Activated CD4-positive, alpha-beta memory T cell treated with anti-CD3 and anti-CD28 coated beads, Interleukin-2, amount 10 ng/mL, durations not matched to agents 7 days and 5 days (primary cell): ENCODE measurements around the gene ADAMTS14. TPM values are rescaled to one million over a fixed set of nuclear protein-coding genes. Genes with fewer than 3 reads are reported as not detected.

Source experiments
- CTCF ChIA-PET: fragments of 350-600 bp; sonication (Branson Sonifier 250); formaldehyde crosslinking; loops from one replicate; lab custom pipeline; 2021; ENCODE audit warnings: antibody characterized with exemption, inconsistent platforms; lab: Charles Lee
- POLR2A ChIA-PET: fragments of 350-600 bp; sonication (Branson Sonifier 250); formaldehyde crosslinking; loops from one replicate; lab custom pipeline; 2021; ENCODE audit warnings: antibody characterized with exemption; lab: Charles Lee
- DNase-seq: peaks from one replicate; pipeline ENCODE4 v3.0.0-alpha.2; 2020
- H3K27ac Mint-ChIP-seq: one replicate; pipeline ENCODE4 v1.8.0; 2021; ENCODE audit warnings: mild to moderate bottlenecking, mixed read lengths
- H3K27me3 Mint-ChIP-seq: one replicate; pipeline ENCODE4 v1.8.0; 2021; ENCODE audit warnings: mixed read lengths
- H3K36me3 Mint-ChIP-seq: one replicate; pipeline ENCODE4 v1.8.0; 2021; ENCODE audit warnings: low read depth, mixed read lengths
- H3K4me1 Mint-ChIP-seq: one replicate; pipeline ENCODE4 v1.8.0; 2021; ENCODE audit warnings: mixed read lengths
- H3K4me3 Mint-ChIP-seq: one replicate; pipeline ENCODE4 v1.8.0; 2021; ENCODE audit warnings: mild to moderate bottlenecking, mixed read lengths
- H3K9me3 Mint-ChIP-seq: one replicate; pipeline ENCODE4 v1.8.0; 2021; ENCODE audit warnings: mixed read lengths
- total RNA-seq, 2 experiments: library from RNA; stranded (reverse); gene quantifications; one replicate each; pipeline ENCODE4 v1.2.3, GENCODE V29; 2021

Gene ADAMTS14
- total RNA-seq, 2 experiments from 2014 or later: not detected

- peaks cover 12% of the 10 kb centered on the region for H3K27me3 Mint-ChIP-seq
- no peak overlapping the region for H3K27ac Mint-ChIP-seq
- H3K36me3 Mint-ChIP-seq: no peaks in the 10 kb centered on the region
- CTCF ChIA-PET: no interaction called here
- DNase-seq: no peak
- peaks cover 15% of the 10 kb centered on the region for H3K4me1 Mint-ChIP-seq
- H3K4me3 Mint-ChIP-seq: no peak overlapping the region
- POLR2A ChIA-PET: no interaction called here
- no peaks in the 10 kb centered on the region for H3K9me3 Mint-ChIP-seq
These were observed 111.7 kb downstream of the ADAMTS14 start for GRCh38 chr10:70784016-70784415.

DNA sequence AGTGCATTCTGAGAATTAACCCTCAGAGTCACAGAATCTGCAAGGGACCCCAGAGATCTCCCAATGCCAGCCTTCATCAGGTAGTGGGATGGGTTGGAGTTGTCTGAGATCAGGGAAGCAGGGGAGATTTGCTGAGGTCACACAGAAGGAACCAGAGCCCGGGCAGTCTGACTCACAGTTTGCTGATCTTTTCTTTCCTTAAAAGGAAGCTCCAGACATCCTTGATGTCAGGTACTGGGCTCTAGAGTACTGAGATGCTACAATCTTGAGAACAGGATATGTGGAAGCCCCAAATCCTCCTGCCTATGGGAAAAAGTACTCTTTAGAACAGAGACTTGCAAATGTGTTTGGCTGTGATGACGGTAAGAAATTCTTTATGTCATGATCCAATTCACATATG is 112.2 kb downstream of the ADAMTS14 start:
- Mint-ChIP-seq H3K27ac (no peak overlapping the region), H3K36me3 (no peaks in the 10 kb centered on the region), H3K4me3 (no peak overlapping the region), H3K9me3 (no peaks in the 10 kb centered on the region), H3K27me3 (peaks cover 15% of the 10 kb centered on the region), H3K4me1 (peaks cover 15% of the 10 kb centered on the region)
- CTCF ChIA-PET: no interaction called here
- no peak for DNase-seq
- POLR2A ChIA-PET: no interaction called here

DNA sequence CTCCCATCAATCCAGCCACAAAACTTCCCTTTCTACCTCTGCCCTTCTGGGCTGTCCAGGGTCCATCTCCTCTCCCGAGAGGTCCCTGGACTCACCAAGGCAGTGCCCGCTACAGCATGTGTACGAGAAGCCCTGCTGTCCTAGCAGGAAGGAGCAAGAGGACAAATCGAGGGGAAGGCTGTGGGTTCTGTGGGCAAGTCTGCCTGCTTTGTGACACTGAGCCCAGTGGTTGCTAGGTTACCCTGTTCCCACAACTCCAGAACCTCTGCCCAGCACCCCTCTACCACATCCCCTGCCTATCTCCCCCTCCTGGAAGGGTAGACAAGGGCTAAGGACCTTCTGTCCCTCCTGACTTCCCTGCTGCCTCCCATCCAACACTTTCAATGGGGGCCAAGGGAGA is 112.9 kb downstream of the ADAMTS14 start, which contains the start of gene TBATA:
TBATA (minus strand) TSS at position 188 of the 400 bp plus-strand sequence. CDS start 1,998 bp downstream, outside the sequence.
- H3K27me3 Mint-ChIP-seq: peaks cover 15% of the 10 kb centered on the region
- POLR2A ChIA-PET: no interaction called here
- peaks cover 15% of the 10 kb centered on the region for H3K4me1 Mint-ChIP-seq
- no peak within 1 kb of the TSS for H3K27ac Mint-ChIP-seq
- no peak within 1 kb of the TSS for H3K4me3 Mint-ChIP-seq
- DNase-seq: no peak
- no peaks in the 10 kb centered on the region for H3K9me3 Mint-ChIP-seq
- CTCF ChIA-PET: no interaction called here
- H3K36me3 Mint-ChIP-seq: no peaks in the 10 kb centered on the region

DNA sequence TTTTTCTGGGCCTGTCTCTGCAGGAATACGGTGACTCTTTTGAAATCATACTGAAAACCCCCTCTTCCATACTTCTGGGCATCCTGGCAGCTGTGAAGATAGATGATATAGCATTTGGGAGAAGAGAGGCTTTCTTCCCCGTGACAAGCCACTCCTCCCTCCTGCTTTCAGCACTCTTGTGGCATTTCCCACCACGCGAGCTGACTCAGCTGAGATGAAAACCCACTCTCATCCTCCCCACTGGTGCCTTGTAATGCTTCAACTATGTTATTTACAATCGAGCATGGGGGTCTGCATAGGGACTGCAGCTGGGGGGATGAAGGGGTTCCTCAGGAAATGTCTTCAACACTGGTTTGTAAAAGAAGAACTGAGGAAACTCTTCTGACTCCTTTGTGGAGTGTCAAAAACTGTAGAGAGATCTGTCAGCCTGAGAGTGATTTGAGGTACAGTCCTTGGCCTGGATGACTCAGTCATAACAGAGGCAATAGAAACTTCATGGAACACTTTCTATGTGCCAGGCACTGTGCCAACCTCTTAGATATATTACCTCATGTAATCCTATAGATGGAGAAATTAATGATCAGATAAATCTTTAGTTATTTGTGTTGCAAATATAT is 114.6 kb downstream of the ADAMTS14 start:
- POLR2A ChIA-PET: no interaction called here
- H3K9me3 Mint-ChIP-seq: no peaks in the 10 kb centered on the region
- CTCF ChIA-PET: no interaction called here
- H3K4me1 Mint-ChIP-seq: peaks cover 21% of the 10 kb centered on the region
- H3K27ac Mint-ChIP-seq: no peak overlapping the region
- peaks cover 28% of the 10 kb centered on the region for H3K27me3 Mint-ChIP-seq
- H3K4me3 Mint-ChIP-seq: no peak overlapping the region
- H3K36me3 Mint-ChIP-seq: no peaks in the 10 kb centered on the region
- DNase-seq: no peak

DNA sequence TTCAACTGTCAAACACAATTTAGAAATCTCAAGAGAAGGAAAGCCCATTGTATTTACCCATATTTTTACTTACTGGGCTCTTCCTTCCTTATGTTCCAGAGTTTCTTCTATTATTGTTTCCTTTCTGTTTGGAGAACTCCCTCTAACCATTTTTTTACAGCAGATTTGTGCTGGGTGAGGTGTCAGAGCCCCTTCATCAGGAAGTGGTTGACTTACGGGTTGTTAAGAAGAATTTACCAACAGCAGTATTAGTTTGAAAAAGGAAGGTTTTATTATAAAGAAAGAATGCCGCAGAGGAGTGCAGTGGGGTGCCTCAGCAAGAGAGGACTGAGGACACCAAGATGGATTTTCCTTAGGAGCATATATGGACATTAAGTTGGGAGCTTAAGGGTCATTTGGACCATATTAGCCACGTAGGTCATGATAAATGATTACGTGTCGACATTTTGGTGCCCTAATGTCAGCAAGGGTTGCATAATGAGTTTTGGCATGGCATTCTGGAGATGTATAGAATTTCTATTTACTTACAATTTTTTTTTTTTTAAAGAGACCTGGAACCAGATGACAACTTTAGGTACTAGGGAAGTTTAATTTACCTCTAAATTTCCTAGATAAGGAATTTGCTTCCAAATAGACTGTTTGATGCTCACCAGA is 119.2 kb downstream of the ADAMTS14 start:
- Mint-ChIP-seq H3K27ac (no peak overlapping the region), H3K4me1 (peaks cover 13% of the 10 kb centered on the region), H3K9me3 (no peaks in the 10 kb centered on the region), H3K4me3 (no peak overlapping the region), H3K36me3 (no peaks in the 10 kb centered on the region), H3K27me3 (peaks cover 41% of the 10 kb centered on the region)
- ChIA-PET POLR2A (no interaction called here), CTCF (no interaction called here)
- no peak for DNase-seq

GRCh38 chr10:70795613-70796012 is 123.3 kb downstream of the ADAMTS14 start:
- Mint-ChIP-seq H3K4me1 (peaks cover 3% of the 10 kb centered on the region), H3K9me3 (no peaks in the 10 kb centered on the region), H3K36me3 (no peaks in the 10 kb centered on the region), H3K27me3 (peaks cover 48% of the 10 kb centered on the region), H3K27ac (no peak overlapping the region), H3K4me3 (no peak overlapping the region)
- DNase-seq: no peak
- CTCF ChIA-PET: no interaction called here
- POLR2A ChIA-PET: interaction anchor here (0.7 kb wide), 1 partner anchor 702 kb away, joined by 3 read pairs; no protein-coding TSS in a partner anchor

- Mint-ChIP-seq H3K4me3 (no peak overlapping the region), H3K9me3 (no peaks in the 10 kb centered on the region), H3K27me3 (peaks cover 36% of the 10 kb centered on the region), H3K4me1 (no peaks in the 10 kb centered on the region), H3K36me3 (no peaks in the 10 kb centered on the region), H3K27ac (no peak overlapping the region)
- DNase-seq: no peak
- ChIA-PET POLR2A (no interaction called here), CTCF (no interaction called here)
These were observed 125.5 kb downstream of the ADAMTS14 start for GRCh38 chr10:70797840-70798239.

- Mint-ChIP-seq H3K36me3 (no peaks in the 10 kb centered on the region), H3K9me3 (no peaks in the 10 kb centered on the region), H3K27me3 (peaks cover 35% of the 10 kb centered on the region), H3K4me3 (no peak overlapping the region), H3K4me1 (no peaks in the 10 kb centered on the region), H3K27ac (no peak overlapping the region)
- DNase-seq: no peak
- ChIA-PET CTCF (no interaction called here), POLR2A (no interaction called here)
These were observed 126.8 kb downstream of the ADAMTS14 start for GRCh38 chr10:70799124-70799523.

GRCh38 chr10:70801854-70802253 is 129.5 kb downstream of the ADAMTS14 start:
- Mint-ChIP-seq H3K4me3 (no peak overlapping the region), H3K9me3 (no peaks in the 10 kb centered on the region), H3K36me3 (no peaks in the 10 kb centered on the region), H3K4me1 (no peaks in the 10 kb centered on the region), H3K27me3 (peaks cover 27% of the 10 kb centered on the region), H3K27ac (no peak overlapping the region)
- DNase-seq: no peak
- ChIA-PET CTCF (no interaction called here), POLR2A (no interaction called here)

DNA sequence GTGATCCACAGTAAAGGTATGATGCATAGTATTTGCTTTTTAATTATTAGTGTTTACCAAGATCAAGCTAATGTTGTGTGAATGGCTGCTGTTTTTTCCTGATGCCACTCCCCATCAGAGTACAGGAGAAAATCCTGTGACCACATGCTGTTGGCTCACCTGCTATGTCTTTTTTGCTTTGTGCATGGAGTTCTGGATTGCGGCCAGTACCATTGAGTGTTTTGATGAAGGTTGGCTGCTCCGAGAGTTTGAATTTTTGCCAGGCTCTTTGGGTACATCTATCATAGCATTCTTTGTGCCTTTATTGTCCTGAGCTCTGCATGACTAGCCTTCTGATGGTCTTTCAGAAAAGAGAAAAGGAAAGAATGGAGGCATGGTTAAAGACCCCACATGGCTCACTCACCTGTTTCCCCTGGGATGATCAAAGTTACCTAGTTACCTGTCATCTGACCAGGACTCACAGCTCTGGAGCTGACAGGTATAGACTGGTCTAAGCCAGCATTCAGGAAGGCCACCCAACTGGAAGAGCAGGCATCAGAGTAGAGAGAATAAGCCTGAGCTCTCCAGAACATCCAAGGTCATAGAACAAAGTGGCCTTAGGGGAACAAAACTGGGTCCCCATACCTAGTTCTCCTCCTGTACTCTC is 131.6 kb downstream of the ADAMTS14 start:
- H3K27ac Mint-ChIP-seq: no peak overlapping the region
- H3K9me3 Mint-ChIP-seq: no peaks in the 10 kb centered on the region
- H3K4me1 Mint-ChIP-seq: no peaks in the 10 kb centered on the region
- H3K36me3 Mint-ChIP-seq: no peaks in the 10 kb centered on the region
- ChIA-PET POLR2A (no interaction called here), CTCF (interaction anchor here (1.1 kb wide), 1 partner anchor 10 kb away, joined by 3 read pairs; no protein-coding TSS in a partner anchor)
- peaks cover 14% of the 10 kb centered on the region for H3K27me3 Mint-ChIP-seq
- DNase-seq: no peak
- no peak overlapping the region for H3K4me3 Mint-ChIP-seq

DNA sequence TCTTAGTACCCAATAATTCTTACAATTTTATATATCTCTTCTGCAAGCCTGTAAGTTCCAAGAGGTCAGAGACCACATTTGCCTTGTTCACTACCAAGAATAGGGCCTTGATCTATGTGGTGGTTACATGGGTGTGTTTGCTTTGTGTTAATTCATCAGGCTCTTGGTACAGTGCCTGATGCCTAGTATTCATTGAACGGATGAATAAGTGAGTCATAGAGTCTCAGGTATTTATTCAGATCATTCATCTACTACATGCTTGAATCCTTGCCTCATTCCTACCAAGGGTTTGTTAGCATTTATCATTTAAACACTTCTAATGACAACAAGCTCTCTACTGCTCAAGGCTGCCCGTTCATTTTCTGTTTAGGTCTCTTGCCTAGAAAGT is 132.1 kb downstream of the ADAMTS14 start:
- Mint-ChIP-seq H3K27ac (no peak overlapping the region), H3K36me3 (no peaks in the 10 kb centered on the region), H3K4me1 (no peaks in the 10 kb centered on the region), H3K27me3 (peaks cover 10% of the 10 kb centered on the region), H3K4me3 (no peak overlapping the region), H3K9me3 (no peaks in the 10 kb centered on the region)
- POLR2A ChIA-PET: no interaction called here
- no peak for DNase-seq
- CTCF ChIA-PET: interaction anchor here (1.1 kb wide), 1 partner anchor 9 kb away, joined by 3 read pairs; no protein-coding TSS in a partner anchor

DNA sequence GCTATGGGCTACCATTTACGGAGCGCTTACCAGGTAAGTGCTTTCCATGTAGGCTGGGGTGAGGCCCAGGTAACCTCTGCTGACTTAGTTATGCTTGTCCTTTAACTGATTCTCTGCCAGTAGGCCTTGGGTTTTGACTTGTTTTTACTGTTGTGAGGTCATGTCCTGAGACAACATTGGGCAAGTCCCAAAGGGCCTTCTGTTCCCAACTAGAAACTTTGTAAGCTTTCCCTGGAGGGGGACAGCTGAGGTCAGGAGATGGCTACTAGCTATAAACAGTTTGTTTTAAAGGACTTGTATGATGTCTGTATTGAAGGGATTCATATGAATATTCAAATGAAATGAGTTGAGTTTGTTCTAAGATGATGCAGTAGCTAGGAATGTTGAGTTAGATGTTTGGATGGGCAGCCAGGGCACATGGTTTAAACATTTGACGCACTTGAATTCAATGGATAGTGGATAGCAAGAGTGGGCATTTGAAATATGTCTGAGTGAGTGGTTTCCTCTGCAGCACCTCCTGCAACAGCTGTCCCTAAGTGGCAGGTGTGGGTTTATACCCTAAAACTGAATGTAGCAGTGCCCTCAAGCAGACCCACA is 133.4 kb downstream of the ADAMTS14 start:
- no peak for DNase-seq
- peaks cover 8% of the 10 kb centered on the region for H3K27me3 Mint-ChIP-seq
- ChIA-PET CTCF (no interaction called here), POLR2A (no interaction called here)
- no peak overlapping the region for H3K27ac Mint-ChIP-seq
- H3K4me1 Mint-ChIP-seq: no peaks in the 10 kb centered on the region
- no peaks in the 10 kb centered on the region for H3K9me3 Mint-ChIP-seq
- H3K36me3 Mint-ChIP-seq: no peaks in the 10 kb centered on the region
- no peak overlapping the region for H3K4me3 Mint-ChIP-seq

DNA sequence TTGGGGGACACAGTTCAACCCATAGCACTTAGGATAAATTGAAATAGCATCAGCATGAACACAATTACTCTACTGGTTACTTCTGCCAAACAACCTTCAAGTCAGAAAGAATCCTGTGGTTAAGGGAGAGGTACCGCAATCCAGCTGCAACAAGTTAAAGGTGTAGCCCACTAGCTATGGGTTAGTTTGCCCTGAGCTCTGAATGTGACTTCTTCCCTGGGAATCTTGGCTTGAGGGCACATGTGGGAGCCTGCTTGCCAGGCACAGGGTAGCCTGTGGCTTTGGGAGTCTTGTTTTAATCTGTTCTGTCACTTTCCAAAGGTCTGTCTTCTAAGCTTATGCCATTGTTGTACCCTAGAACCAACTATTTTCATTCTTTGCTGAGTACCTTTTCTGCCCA is 134.5 kb downstream of the ADAMTS14 start:
- Mint-ChIP-seq H3K36me3 (no peaks in the 10 kb centered on the region), H3K4me1 (no peaks in the 10 kb centered on the region), H3K27ac (no peak overlapping the region), H3K4me3 (no peak overlapping the region), H3K27me3 (peaks cover 8% of the 10 kb centered on the region), H3K9me3 (no peaks in the 10 kb centered on the region)
- no peak for DNase-seq
- ChIA-PET POLR2A (no interaction called here), CTCF (no interaction called here)
